ENCODE results near the gene METTL26. TPM values are rescaled to one million over a fixed set of nuclear protein-coding genes. Genes with fewer than 3 reads are reported as not detected.

The METTL26 gene
- total and polyA plus RNA-seq, 2 of the 8 experiments (the other 6 are each of a cell fraction or from before 2014, with no cell fraction given) = 100 to 186 TPM

DNA sequence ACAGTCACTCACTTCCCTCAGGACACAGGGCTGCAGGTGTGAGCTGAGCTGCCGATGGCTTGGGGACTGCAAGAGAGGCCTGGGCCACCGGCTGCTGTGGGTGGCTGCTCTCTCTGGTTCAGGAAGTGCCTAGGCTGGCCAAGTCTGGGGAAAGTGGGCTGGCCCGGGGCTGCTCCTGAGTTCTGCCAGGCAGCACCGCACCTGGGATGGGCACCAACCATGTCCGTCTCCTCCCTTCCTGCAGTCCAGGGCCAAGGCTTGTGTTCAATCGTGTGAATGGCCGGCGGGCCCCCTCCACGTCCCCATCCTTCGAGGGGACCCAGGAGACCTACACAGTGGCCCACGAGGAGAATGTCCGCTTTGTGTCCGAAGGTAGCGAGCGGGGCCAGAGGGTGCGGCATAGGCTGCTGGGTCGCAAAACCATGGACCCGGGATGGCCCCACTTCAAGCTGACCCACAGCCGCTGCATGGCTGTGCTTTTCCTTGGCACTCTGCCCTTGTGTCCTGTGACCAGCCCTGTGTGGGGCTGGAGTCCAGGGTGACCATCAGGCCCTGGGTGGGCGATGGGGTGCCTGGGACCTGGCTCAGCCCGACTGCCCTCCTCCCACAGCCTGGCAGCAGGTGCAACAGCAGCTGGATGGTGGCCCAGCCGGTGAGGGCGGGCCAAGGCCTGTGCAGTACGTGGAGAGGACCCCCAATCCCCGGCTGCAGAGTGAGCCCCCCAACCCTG, 11.2 kb upstream of the METTL26 start (continued):
- TF ChIP-seq, protein P1, sequence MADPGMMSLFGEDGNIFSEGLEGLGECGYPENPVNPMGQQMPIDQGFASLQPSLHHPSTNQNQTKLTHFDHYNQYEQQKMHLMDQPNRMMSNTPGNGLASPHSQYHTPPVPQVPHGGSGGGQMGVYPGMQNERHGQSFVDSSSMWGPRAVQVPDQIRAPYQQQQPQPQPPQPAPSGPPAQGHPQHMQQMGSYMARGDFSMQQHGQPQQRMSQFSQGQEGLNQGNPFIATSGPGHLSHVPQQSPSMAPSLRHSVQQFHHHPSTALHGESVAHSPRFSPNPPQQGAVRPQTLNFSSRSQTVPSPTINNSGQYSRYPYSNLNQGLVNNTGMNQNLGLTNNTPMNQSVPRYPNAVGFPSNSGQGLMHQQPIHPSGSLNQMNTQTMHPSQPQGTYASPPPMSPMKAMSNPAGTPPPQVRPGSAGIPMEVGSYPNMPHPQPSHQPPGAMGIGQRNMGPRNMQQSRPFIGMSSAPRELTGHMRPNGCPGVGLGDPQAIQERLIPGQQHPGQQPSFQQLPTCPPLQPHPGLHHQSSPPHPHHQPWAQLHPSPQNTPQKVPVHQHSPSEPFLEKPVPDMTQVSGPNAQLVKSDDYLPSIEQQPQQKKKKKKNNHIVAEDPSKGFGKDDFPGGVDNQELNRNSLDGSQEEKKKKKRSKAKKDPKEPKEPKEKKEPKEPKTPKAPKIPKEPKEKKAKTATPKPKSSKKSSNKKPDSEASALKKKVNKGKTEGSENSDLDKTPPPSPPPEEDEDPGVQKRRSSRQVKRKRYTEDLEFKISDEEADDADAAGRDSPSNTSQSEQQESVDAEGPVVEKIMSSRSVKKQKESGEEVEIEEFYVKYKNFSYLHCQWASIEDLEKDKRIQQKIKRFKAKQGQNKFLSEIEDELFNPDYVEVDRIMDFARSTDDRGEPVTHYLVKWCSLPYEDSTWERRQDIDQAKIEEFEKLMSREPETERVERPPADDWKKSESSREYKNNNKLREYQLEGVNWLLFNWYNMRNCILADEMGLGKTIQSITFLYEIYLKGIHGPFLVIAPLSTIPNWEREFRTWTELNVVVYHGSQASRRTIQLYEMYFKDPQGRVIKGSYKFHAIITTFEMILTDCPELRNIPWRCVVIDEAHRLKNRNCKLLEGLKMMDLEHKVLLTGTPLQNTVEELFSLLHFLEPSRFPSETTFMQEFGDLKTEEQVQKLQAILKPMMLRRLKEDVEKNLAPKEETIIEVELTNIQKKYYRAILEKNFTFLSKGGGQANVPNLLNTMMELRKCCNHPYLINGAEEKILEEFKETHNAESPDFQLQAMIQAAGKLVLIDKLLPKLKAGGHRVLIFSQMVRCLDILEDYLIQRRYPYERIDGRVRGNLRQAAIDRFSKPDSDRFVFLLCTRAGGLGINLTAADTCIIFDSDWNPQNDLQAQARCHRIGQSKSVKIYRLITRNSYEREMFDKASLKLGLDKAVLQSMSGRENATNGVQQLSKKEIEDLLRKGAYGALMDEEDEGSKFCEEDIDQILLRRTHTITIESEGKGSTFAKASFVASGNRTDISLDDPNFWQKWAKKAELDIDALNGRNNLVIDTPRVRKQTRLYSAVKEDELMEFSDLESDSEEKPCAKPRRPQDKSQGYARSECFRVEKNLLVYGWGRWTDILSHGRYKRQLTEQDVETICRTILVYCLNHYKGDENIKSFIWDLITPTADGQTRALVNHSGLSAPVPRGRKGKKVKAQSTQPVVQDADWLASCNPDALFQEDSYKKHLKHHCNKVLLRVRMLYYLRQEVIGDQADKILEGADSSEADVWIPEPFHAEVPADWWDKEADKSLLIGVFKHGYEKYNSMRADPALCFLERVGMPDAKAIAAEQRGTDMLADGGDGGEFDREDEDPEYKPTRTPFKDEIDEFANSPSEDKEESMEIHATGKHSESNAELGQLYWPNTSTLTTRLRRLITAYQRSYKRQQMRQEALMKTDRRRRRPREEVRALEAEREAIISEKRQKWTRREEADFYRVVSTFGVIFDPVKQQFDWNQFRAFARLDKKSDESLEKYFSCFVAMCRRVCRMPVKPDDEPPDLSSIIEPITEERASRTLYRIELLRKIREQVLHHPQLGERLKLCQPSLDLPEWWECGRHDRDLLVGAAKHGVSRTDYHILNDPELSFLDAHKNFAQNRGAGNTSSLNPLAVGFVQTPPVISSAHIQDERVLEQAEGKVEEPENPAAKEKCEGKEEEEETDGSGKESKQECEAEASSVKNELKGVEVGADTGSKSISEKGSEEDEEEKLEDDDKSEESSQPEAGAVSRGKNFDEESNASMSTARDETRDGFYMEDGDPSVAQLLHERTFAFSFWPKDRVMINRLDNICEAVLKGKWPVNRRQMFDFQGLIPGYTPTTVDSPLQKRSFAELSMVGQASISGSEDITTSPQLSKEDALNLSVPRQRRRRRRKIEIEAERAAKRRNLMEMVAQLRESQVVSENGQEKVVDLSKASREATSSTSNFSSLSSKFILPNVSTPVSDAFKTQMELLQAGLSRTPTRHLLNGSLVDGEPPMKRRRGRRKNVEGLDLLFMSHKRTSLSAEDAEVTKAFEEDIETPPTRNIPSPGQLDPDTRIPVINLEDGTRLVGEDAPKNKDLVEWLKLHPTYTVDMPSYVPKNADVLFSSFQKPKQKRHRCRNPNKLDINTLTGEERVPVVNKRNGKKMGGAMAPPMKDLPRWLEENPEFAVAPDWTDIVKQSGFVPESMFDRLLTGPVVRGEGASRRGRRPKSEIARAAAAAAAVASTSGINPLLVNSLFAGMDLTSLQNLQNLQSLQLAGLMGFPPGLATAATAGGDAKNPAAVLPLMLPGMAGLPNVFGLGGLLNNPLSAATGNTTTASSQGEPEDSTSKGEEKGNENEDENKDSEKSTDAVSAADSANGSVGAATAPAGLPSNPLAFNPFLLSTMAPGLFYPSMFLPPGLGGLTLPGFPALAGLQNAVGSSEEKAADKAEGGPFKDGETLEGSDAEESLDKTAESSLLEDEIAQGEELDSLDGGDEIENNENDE (IDR thresholded peaks at IDR 0.05; ENCODE audit: insufficient replicate concordance, low read length) = no peak
- no peak for TF ChIP-seq TCF12 (IDR thresholded peaks at IDR 0.05; ENCODE audit: low read depth, low read length)
- TF ChIP-seq SIX5 (IDR thresholded peaks at IDR 0.05; ENCODE audit: low read depth, low read length) = no peak
- no peak for TF ChIP-seq CHD2 (IDR thresholded peaks at IDR 0.05; ENCODE audit: low read length)
- TF ChIP-seq KDM4A (IDR thresholded peaks at IDR 0.05; ENCODE audit: low read depth, low read length, severe bottlenecking) = no peak
- no peak for TF ChIP-seq SUZ12 (IDR thresholded peaks at IDR 0.05; ENCODE audit: low read length)
- TF ChIP-seq BACH1 (IDR thresholded peaks at IDR 0.05; ENCODE audit: low read length) = no peak

Measured in H1 (cell line).